ENCODE results near the gene SCN1B.

SCN1B gene

DNA sequence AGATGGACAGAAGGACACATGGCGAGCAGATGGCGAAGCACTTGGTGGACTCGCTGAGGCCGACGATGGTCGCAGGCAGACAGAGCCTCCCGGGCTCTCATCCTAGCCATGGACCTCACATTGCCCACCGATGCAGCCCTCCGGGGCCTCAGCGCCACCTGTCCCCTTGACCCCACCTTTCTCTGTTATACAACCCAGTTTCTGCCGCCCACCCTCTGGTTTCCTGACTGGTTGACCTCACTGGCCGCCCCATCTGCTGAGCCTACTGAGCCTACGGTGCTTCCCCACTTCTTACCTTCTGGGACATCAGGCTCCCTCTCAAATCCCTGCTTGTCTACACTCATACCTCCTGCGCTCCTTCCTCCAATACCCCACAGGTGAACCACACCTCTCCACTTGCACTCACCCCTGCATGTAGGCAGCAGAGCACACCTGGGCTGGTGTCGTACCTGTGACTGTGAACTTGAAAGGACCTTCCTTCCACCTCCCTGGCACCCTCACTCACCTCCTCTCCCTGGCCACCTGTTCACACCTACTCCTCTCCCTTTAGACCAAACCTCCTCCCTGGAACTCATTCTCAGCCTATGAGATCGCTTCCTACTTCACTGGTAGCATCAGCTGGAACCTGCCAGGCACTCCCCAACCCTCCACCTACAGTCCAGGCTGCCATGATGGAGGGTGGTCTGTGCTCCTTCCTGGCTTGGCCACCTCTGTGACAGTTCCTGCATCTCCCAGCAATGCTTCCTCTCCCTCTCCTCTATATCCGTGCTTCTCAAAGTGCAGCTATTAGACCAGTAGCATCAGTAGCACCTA, 47.3 kb downstream of the SCN1B start:
- Histone ChIP-seq H3K9me3 (no peaks in the 10 kb centered on the region), H3K36me3 (no peaks in the 10 kb centered on the region), H3K4me1 (ENCODE audit: control insufficient read depth in 1 of 2, insufficient read depth in 1 of 2, low read depth in 1 of 2, low read length in 1 of 2) (no peaks in the 10 kb centered on the region), H3K27ac (no peak overlapping the region), H3K27me3 (no peaks in the 10 kb centered on the region), H3K4me3 (ENCODE audit: low read depth in 1 of 2, low read length in 1 of 2) (no peak overlapping the region)
- TF ChIP-seq, protein P1, sequence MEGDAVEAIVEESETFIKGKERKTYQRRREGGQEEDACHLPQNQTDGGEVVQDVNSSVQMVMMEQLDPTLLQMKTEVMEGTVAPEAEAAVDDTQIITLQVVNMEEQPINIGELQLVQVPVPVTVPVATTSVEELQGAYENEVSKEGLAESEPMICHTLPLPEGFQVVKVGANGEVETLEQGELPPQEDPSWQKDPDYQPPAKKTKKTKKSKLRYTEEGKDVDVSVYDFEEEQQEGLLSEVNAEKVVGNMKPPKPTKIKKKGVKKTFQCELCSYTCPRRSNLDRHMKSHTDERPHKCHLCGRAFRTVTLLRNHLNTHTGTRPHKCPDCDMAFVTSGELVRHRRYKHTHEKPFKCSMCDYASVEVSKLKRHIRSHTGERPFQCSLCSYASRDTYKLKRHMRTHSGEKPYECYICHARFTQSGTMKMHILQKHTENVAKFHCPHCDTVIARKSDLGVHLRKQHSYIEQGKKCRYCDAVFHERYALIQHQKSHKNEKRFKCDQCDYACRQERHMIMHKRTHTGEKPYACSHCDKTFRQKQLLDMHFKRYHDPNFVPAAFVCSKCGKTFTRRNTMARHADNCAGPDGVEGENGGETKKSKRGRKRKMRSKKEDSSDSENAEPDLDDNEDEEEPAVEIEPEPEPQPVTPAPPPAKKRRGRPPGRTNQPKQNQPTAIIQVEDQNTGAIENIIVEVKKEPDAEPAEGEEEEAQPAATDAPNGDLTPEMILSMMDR (IDR thresholded peaks at IDR 0.05) = no peak

DNA sequence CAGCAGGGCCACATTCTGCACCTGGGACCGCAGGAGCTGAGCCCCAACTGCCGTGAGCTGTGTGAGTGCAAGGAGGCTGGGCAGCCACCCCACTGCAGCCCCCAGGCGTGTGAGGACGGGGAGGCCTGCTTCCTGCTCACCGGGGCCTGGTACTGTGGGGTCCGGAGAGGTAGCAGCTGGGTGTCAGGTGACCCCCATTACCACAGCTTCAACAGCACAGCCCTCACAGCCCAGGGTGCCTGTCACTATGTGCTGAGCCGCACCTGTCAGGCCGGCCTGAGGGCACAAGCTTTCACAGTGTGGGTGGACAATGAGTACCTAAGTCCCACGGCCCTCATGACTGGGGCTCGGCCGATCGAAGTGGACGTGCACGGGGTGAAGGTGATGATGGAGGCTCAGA, 49.6 kb downstream of the SCN1B start:
- Histone ChIP-seq H3K4me1 (ENCODE audit: control insufficient read depth in 1 of 2, insufficient read depth in 1 of 2, low read depth in 1 of 2, low read length in 1 of 2) (no peaks in the 10 kb centered on the region), H3K27ac (no peak overlapping the region), H3K36me3 (no peaks in the 10 kb centered on the region), H3K9me3 (no peaks in the 10 kb centered on the region), H3K27me3 (no peaks in the 10 kb centered on the region), H3K4me3 (ENCODE audit: low read depth in 1 of 2, low read length in 1 of 2) (no peak overlapping the region)
- TF ChIP-seq, protein P1 (IDR thresholded peaks at IDR 0.05) = no peak

DNA sequence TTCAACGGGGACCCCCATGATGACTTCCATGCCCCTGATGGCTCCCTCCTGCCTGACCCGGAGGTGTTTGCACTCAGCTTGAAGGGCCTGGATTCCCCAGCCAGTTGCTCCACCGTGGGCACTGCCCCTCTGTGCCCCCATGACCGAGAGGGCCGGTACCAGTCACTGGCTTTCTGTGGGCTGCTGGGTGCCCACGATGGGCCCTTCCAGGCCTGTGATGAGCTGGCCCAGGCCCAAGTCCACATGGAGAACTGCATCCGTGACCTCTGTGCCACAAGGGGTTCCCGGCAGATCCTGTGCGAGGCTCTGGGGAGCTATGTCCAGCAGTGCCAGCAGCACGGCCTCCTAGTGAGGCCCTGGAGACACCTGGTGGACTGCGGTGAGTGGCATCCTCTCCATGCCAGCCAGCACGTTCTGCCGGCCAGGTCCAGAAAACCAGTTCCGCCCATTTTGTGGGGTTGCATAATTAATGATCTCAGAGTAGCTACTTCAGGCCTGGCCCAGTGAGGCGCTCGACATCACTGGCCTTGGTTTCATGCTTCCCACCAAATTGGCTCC, 50.4 kb downstream of the SCN1B start:
- Histone ChIP-seq H3K27ac (no peak overlapping the region), H3K4me1 (ENCODE audit: control insufficient read depth in 1 of 2, insufficient read depth in 1 of 2, low read depth in 1 of 2, low read length in 1 of 2) (no peaks in the 10 kb centered on the region), H3K9me3 (no peaks in the 10 kb centered on the region), H3K36me3 (no peaks in the 10 kb centered on the region), H3K4me3 (ENCODE audit: low read depth in 1 of 2, low read length in 1 of 2) (no peak overlapping the region), H3K27me3 (no peaks in the 10 kb centered on the region)
- TF ChIP-seq, protein P1 (IDR thresholded peaks at IDR 0.05) = no peak

DNA sequence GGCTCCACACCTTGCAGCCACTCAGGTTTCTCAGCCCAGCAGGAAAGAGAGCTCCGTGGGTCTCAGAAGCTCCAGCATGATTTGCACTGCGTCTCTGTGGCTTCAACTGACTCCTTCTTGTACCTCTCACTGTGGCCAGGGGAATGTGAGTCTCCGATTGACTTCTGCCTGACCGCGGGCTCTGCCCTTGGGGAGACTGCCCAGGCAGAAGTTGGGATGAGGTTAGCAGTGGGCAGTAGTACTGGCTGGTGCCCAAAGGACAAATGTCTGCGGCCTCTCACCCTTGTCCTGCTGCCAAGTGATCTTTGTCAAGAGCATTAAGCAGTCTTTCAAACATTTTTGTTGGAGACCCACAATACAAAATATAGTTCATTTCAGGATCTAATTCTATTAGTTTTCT, 50.9 kb downstream of the SCN1B start:
- H3K36me3 ChIP-seq = no peaks in the 10 kb centered on the region
- H3K9me3 ChIP-seq = no peaks in the 10 kb centered on the region
- no peak overlapping the region for H3K27ac ChIP-seq
- H3K4me1 ChIP-seq (ENCODE audit: control insufficient read depth in 1 of 2, insufficient read depth in 1 of 2, low read depth in 1 of 2, low read length in 1 of 2) = no peaks in the 10 kb centered on the region
- TF ChIP-seq, protein P1 (IDR thresholded peaks at IDR 0.05) = no peak
- no peak overlapping the region for H3K4me3 ChIP-seq (ENCODE audit: low read depth in 1 of 2, low read length in 1 of 2)
- H3K27me3 ChIP-seq = no peaks in the 10 kb centered on the region

DNA sequence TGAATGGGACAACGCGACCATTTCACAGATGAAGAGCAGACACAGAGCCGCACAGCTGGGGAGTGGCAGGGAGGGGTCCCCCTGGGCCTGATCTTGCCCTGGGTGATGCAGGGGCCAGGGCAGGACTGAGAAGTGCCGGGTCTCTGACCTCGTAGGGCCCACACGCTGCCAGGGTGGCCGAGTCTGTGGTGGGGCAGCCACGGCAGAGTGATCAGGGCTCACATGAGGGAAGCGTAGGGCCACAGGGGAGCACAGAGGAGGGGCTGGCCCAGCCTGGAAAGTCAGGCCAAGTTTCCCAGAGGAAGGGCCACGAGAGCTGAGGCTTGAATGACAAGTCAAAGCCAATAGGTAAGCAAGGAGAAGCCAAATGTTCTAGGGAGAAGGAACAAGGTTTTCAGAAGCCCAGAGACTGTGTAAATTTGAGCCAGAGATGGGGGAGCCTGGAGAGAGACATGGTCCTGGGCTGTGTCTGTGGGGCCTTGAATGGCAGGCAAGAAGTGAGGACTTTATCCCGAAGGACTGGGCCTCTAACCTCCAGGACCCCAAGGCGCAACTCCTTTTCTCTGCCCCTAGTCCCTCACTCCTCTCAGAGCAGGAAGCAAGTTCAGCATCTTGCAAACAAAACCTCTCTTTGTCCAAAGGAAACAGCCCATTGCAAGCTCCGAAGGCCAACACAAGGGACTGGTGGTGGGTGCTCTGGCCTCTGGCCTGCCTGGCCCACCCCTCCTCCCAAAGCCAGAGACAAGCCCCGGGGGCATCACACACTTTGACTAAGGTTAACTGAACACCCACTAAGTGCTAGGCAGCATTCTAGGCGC, 53.6 kb downstream of the SCN1B start:
- no peak overlapping the region for H3K4me3 ChIP-seq (ENCODE audit: low read depth in 1 of 2, low read length in 1 of 2)
- no peaks in the 10 kb centered on the region for H3K36me3 ChIP-seq
- TF ChIP-seq, protein P1 (IDR thresholded peaks at IDR 0.05) = no peak
- no peaks in the 10 kb centered on the region for H3K27me3 ChIP-seq
- H3K9me3 ChIP-seq = no peaks in the 10 kb centered on the region
- no peak overlapping the region for H3K27ac ChIP-seq
- no peaks in the 10 kb centered on the region for H3K4me1 ChIP-seq (ENCODE audit: control insufficient read depth in 1 of 2, insufficient read depth in 1 of 2, low read depth in 1 of 2, low read length in 1 of 2)

All from neutrophil (primary cell).